Thyroid gland (tissue), 4 donors: ENCODE measurements around the gene EML3. TPM values are rescaled to one million over a fixed set of nuclear protein-coding genes. Genes with fewer than 3 reads are reported as not detected.

ENCODE experiments used
- DNase-seq, 2 donors: peaks; one replicate each; pipeline ENCODE4 v3.0.0-alpha.2; 2019
- H3K27ac ChIP-seq, 3 donors: fragments of 200-600 bp; sonication (generic); 1 replicate in 2 of 3; 2 replicates in 1 of 3; pipeline ENCODE4 v1.5.1; 2016 to 2019; ENCODE audit warnings: mild to moderate bottlenecking in 1 of 3, moderate library complexity in 1 of 3
- H3K27me3 ChIP-seq: fragments of 200-600 bp; sonication (generic); one replicate; pipeline ENCODE4 v1.5.1; 2019
- H3K36me3 ChIP-seq, 2 donors: fragments of 200-600 bp; sonication (generic); one replicate each; pipeline ENCODE4 v1.5.1; 2016 to 2019
- H3K4me1 ChIP-seq, 2 donors: fragments of 200-600 bp; sonication (generic); one replicate each; pipeline ENCODE4 v1.5.1; 2017 to 2019
- H3K4me3 ChIP-seq, 3 donors: fragments of 200-600 bp; sonication (generic); replicated peaks in 1 of 3; 1 replicate in 2 of 3; 2 replicates in 1 of 3; pipeline ENCODE4 v1.5.1; 2016; ENCODE audit warnings: mild to moderate bottlenecking in 1 of 3
- H3K9me3 ChIP-seq: fragments of 200-600 bp; sonication (generic); one replicate; pipeline ENCODE4 v1.5.1; 2017
- POLR2A ChIP-seq, 2 donors: fragments of 450-650 bp; IDR thresholded peaks; one replicate each; pipeline ENCODE4 v1.6.1; 2017; ENCODE audit warnings: antibody characterized with exemption in 2 of 2, mild to moderate bottlenecking in 2 of 2, moderate library complexity in 1 of 2
- WGBS, 2 donors: methylation state at CpG; one replicate each; pipeline ENCODE4 v1.1.5; 2017; 5-methylcytosine and 5-hydroxymethylcytosine counted together
- intact Hi-C: fragments of 100-400 bp; cut with DNase I; formaldehyde crosslinking; loops from one replicate; pipeline ENCODE4 v1.15.1; 2023
- total RNA-seq, 4 donors: library from RNA; depleted of rRNA; stranded (reverse); fragments of >200 nt; gene quantifications; one replicate each; pipeline ENCODE4 v1.2.3, GENCODE V29; 2016
- TF ChIP-seq, protein P1 (sequence below), 6 experiments: fragments of 200-600 bp in 3 of 6; fragments of 450-650 bp in 3 of 6; sonication (generic) in 3 of 6; IDR thresholded peaks; one replicate each; pipeline ENCODE4 v1.5.1; 2016 to 2019; ENCODE audit warnings: antibody characterized with exemption in 6 of 6, mild to moderate bottlenecking in 2 of 6, inconsistent platforms in 1 of 6, moderate library complexity in 1 of 6

Gene EML3
- total RNA-seq, 4 donors from 2014 or later = 28.3 to 58.0 (median 46.6) TPM

- intact Hi-C loops = no loop called here
- Histone ChIP-seq H3K4me3 (peak within 1 kb of the TSS; percentile 64 to 99 (median 84)), H3K4me1 (peaks cover 11 to 13% of the 10 kb centered on the region in 2 donors), H3K27ac (peak within 1 kb of the TSS; percentile 64 to 88 (median 87)), H3K9me3 (no peaks in the 10 kb centered on the region), H3K36me3 (peaks cover 9 to 25% of the 10 kb centered on the region in 2 donors), H3K27me3 (no peaks in the 10 kb centered on the region)
- WGBS, 2 donors = 0% methylated on average over 37 to 42 of the region's 73 CpGs
- peak; percentile 100 for DNase-seq
- peak in 1 of 2 donors; percentile 79 for TF ChIP-seq POLR2A (IDR thresholded peaks at IDR 0.05)
- TF ChIP-seq, protein P1, sequence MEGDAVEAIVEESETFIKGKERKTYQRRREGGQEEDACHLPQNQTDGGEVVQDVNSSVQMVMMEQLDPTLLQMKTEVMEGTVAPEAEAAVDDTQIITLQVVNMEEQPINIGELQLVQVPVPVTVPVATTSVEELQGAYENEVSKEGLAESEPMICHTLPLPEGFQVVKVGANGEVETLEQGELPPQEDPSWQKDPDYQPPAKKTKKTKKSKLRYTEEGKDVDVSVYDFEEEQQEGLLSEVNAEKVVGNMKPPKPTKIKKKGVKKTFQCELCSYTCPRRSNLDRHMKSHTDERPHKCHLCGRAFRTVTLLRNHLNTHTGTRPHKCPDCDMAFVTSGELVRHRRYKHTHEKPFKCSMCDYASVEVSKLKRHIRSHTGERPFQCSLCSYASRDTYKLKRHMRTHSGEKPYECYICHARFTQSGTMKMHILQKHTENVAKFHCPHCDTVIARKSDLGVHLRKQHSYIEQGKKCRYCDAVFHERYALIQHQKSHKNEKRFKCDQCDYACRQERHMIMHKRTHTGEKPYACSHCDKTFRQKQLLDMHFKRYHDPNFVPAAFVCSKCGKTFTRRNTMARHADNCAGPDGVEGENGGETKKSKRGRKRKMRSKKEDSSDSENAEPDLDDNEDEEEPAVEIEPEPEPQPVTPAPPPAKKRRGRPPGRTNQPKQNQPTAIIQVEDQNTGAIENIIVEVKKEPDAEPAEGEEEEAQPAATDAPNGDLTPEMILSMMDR (IDR thresholded peaks at IDR 0.05) = peak in 1 of 6 experiments; percentile 14
Observed at GRCh38 chr11:62645946-62646824, 33.6 kb upstream of the EML3 start, which contains the start of gene GANAB. GANAB (minus strand) TSS chr11:62646613; CDS start chr11:62646599, 14 bp downstream.

GRCh38 chr11:62645671-62645945 lies 33.0 kb upstream of the EML3 start:
- no peak for DNase-seq
- peaks cover 9 to 25% of the 10 kb centered on the region in 2 donors for H3K36me3 ChIP-seq

GRCh38 chr11:62644220-62644619 lies 31.6 kb upstream of the EML3 start:
- H3K27ac ChIP-seq = no peak overlapping the region
- intact Hi-C loops = no loop called here
- H3K4me1 ChIP-seq = peaks cover 11 to 13% of the 10 kb centered on the region in 2 donors
- 88 to 95% methylated on average over 8 of the region's 8 CpGs for WGBS, 2 donors
- H3K36me3 ChIP-seq = peaks cover 12 to 18% of the 10 kb centered on the region in 2 donors
- H3K9me3 ChIP-seq = no peaks in the 10 kb centered on the region
- no peak for DNase-seq
- no peak for TF ChIP-seq POLR2A (IDR thresholded peaks at IDR 0.05)
- TF ChIP-seq, protein P1 (IDR thresholded peaks at IDR 0.05) = no peak
- H3K27me3 ChIP-seq = no peaks in the 10 kb centered on the region
- H3K4me3 ChIP-seq = no peak overlapping the region

More at GRCh38 chr11:62645671-62645945, 33.0 kb upstream of the EML3 start:
- Histone ChIP-seq H3K27me3 (no peaks in the 10 kb centered on the region), H3K4me3 (peak overlapping the region; percentile 64 to 99 (median 84)), H3K9me3 (no peaks in the 10 kb centered on the region), H3K4me1 (peaks cover 11 to 13% of the 10 kb centered on the region in 2 donors), H3K27ac (peak overlapping the region in 2 of 3 donors; percentile 64 to 88)
- WGBS, 2 donors = 14 to 16% methylated on average over 11 of the region's 11 CpGs
- intact Hi-C loops = no loop called here
- TF ChIP-seq POLR2A (IDR thresholded peaks at IDR 0.05) = no peak
- TF ChIP-seq, protein P1 (IDR thresholded peaks at IDR 0.05) = no peak

DNA sequence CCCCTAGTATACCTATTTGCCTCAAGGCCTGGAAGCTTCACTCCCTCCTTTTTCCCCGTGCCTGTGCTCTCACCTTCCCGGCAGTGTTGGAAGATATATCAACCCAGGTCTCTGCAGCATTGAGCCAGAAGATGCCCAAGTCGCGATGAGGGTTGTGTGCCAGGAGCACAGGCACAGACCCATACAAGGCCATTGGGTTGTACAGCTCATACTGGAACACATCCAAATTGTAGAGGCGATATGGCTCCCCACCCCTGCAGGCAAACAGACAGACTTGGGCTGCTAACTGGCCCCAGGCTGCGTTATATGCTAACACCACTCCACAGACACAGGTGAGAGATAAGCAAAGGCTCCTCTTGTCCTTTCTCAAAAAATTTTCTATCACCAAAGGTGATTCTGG lies 19.9 kb upstream of the EML3 start:
- intact Hi-C loops = no loop called here
- H3K36me3 ChIP-seq = peaks cover 66 to 81% of the 10 kb centered on the region in 2 donors
- H3K27me3 ChIP-seq = no peaks in the 10 kb centered on the region
- TF ChIP-seq, protein P1 (IDR thresholded peaks at IDR 0.05) = no peak
- TF ChIP-seq POLR2A (IDR thresholded peaks at IDR 0.05) = no peak
- H3K9me3 ChIP-seq = no peaks in the 10 kb centered on the region
- no peaks in the 10 kb centered on the region for H3K4me1 ChIP-seq
- 98 to 100% methylated on average over 4 to 6 of the region's 6 CpGs for WGBS, 2 donors
- no peak for DNase-seq
- no peak overlapping the region for H3K4me3 ChIP-seq
- H3K27ac ChIP-seq = no peak overlapping the region

DNA sequence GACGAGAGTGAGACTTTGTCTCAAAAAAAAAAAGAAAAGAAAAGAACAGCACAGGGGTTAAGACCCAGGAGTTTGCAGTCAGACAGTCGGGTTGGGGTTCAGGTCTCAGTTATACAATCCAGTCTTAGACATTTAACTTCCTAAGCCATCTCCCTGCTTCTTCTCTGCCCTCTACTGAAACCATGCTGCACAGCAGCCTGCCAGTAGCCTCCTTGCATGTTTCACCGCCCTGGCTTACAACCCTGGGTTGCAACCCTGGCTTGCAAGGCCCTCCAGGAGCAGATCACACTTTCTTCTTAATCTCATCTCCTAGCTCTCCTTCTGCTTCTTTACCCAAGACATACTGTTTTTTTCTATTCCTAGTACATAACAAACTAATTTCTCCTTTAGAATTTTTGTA lies 15.1 kb upstream of the EML3 start:
- WGBS, 2 donors = 86 to 88% methylated on average over 3 of the region's 3 CpGs
- intact Hi-C loops = no loop called here
- TF ChIP-seq, protein P1 (IDR thresholded peaks at IDR 0.05) = no peak
- no peak for TF ChIP-seq POLR2A (IDR thresholded peaks at IDR 0.05)
- H3K4me1 ChIP-seq = peaks cover 0 to under 1% of the 10 kb centered on the region in 2 donors
- H3K27ac ChIP-seq = no peak overlapping the region
- H3K4me3 ChIP-seq = no peak overlapping the region
- DNase-seq = no peak
- H3K9me3 ChIP-seq = no peaks in the 10 kb centered on the region
- peaks cover 66 to 70% of the 10 kb centered on the region in 2 donors for H3K36me3 ChIP-seq
- H3K27me3 ChIP-seq = no peaks in the 10 kb centered on the region
